Suprapubic skin (tissue), 4 donors: ENCODE data around the gene CPSF4. TPM values are rescaled to one million over a fixed set of nuclear protein-coding genes. Genes with fewer than 3 reads are reported as not detected.
"Not testable (repeated sequence)": the region's sequence is repeated elsewhere in the genome, so short reads cannot be mapped to it uniquely, and the experiment has no call there.

Source experiments
- DNase-seq, 2 donors: peaks; one replicate each; pipeline ENCODE4 v3.0.0-alpha.2; 2019; ENCODE audit warnings: low spot score in 2 of 2
- H3K27ac ChIP-seq: fragments of 200-600 bp; sonication (generic); one replicate; pipeline ENCODE4 v1.5.1; 2019
- H3K27me3 ChIP-seq: fragments of 200-600 bp; sonication (generic); one replicate; pipeline ENCODE4 v1.5.1; 2019
- H3K36me3 ChIP-seq: fragments of 200-600 bp; sonication (generic); one replicate; pipeline ENCODE4 v1.5.1; 2019
- H3K4me1 ChIP-seq: fragments of 200-600 bp; sonication (generic); one replicate; pipeline ENCODE4 v1.5.1; 2019
- H3K4me3 ChIP-seq: fragments of 200-600 bp; sonication (generic); one replicate; pipeline ENCODE4 v1.5.1; 2019; ENCODE audit warnings: mild to moderate bottlenecking
- H3K9me3 ChIP-seq: fragments of 200-600 bp; sonication (generic); one replicate; pipeline ENCODE4 v1.5.1; 2019
- EP300 ChIP-seq: sonication (generic); formaldehyde crosslinking; IDR thresholded peaks from one replicate; pipeline ENCODE4 v1.6.1; 2017; ENCODE audit warnings: antibody characterized with exemption
- POLR2A ChIP-seq, 2 donors: fragments of 450-650 bp; IDR thresholded peaks; one replicate each; pipeline ENCODE4 v1.6.1; 2017; ENCODE audit warnings: antibody characterized with exemption in 2 of 2, mild to moderate bottlenecking in 2 of 2, moderate library complexity in 2 of 2
- POLR2AphosphoS5 ChIP-seq, 3 donors: sonication (generic); formaldehyde crosslinking; IDR thresholded peaks; one replicate each; pipeline ENCODE4 v1.6.1; 2017; ENCODE audit warnings: antibody characterized with exemption in 3 of 3
- WGBS: methylation state at CpG from one replicate; pipeline ENCODE4 v1.1.5; 2018; 5-methylcytosine and 5-hydroxymethylcytosine counted together
- total RNA-seq, 4 donors: library from RNA; depleted of rRNA; stranded (reverse); fragments of >200 nt; gene quantifications; one replicate each; pipeline ENCODE4 v1.1.0, GENCODE V29; 2016
- TF ChIP-seq, protein P1 (sequence below), 2 donors: fragments of 200-600 bp in 1 of 2; fragments of 450-650 bp in 1 of 2; sonication (generic) in 1 of 2; IDR thresholded peaks; one replicate each; pipeline ENCODE4 v1.5.1; 2016 to 2019; ENCODE audit warnings: antibody characterized with exemption in 2 of 2, mild to moderate bottlenecking in 1 of 2, moderate library complexity in 1 of 2

The CPSF4 gene
- total RNA-seq, 4 donors from 2014 or later, result 35.0 to 59.9 (median 41.7) TPM

DNA sequence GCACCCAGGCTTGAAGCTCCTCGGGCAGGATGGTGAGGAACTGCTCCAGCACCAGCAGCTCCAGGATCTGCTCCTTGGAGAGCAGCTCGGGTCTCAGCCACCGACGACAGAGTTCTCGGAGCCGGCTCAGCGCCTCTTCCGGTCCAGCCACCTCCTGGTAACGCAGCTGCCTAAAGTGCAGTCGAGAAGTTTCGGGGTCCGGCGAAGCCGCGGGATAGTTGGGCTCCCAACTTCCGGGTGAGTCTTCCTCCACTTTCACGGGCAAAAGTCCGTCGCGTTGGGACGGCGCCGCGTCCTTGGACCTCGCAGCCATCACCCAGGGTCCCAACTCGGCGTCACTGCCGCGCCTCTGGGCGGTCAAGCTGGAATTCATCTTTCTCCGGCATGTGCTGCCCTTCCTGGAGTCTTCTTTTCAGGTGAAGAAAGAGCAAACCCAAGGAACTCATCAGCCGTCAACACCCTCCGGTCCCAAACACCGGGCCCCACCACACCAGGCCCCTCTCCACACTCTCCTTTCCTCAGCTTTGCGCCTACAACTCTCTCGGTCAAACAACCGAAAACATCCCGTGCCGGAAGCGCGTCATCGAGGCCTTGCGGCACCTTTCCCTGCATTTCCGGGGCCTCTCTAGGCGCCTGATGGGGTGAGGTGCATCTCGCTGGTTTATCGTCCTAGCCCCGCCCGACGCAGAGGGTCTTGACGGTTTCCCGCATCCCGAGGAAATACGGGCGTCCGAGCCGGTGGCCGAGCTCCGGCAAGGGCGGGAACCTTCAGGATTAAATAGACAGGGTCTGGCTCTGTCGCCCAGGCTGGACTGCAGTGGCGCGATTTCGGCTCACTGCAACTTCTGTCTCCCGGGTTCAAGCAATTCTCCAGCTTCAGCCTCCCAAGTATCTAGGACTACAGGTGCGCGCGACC lies 61.2 kb downstream of the CPSF4 start, which contains the start of gene ZNF394:
Gene ZNF394 (minus strand): TSS at position 561 of the 916 bp plus-strand sequence. CDS start 188 bp downstream, at position 373.
- Histone ChIP-seq H3K9me3 (peaks cover 2% of the 10 kb centered on the region), H3K4me3 (peak within 1 kb of the TSS; percentile 94), H3K4me1 (peaks cover 26% of the 10 kb centered on the region), H3K27ac (peak within 1 kb of the TSS; percentile 98), H3K27me3 (no peaks in the 10 kb centered on the region), H3K36me3 (peaks cover 19% of the 10 kb centered on the region)
- peak; percentile 95 to 96 for DNase-seq
- under 1% methylated on average over 45 of the region's 68 CpGs for WGBS
- TF ChIP-seq POLR2AphosphoS5 (IDR thresholded peaks at IDR 0.05) (peak; percentile 43 to 77 (median 76)), EP300 (no peak), POLR2A (IDR thresholded peaks at IDR 0.05) (peak; percentile 74 to 76)
- TF ChIP-seq, protein P1, sequence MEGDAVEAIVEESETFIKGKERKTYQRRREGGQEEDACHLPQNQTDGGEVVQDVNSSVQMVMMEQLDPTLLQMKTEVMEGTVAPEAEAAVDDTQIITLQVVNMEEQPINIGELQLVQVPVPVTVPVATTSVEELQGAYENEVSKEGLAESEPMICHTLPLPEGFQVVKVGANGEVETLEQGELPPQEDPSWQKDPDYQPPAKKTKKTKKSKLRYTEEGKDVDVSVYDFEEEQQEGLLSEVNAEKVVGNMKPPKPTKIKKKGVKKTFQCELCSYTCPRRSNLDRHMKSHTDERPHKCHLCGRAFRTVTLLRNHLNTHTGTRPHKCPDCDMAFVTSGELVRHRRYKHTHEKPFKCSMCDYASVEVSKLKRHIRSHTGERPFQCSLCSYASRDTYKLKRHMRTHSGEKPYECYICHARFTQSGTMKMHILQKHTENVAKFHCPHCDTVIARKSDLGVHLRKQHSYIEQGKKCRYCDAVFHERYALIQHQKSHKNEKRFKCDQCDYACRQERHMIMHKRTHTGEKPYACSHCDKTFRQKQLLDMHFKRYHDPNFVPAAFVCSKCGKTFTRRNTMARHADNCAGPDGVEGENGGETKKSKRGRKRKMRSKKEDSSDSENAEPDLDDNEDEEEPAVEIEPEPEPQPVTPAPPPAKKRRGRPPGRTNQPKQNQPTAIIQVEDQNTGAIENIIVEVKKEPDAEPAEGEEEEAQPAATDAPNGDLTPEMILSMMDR (IDR thresholded peaks at IDR 0.05), result no peak

DNA sequence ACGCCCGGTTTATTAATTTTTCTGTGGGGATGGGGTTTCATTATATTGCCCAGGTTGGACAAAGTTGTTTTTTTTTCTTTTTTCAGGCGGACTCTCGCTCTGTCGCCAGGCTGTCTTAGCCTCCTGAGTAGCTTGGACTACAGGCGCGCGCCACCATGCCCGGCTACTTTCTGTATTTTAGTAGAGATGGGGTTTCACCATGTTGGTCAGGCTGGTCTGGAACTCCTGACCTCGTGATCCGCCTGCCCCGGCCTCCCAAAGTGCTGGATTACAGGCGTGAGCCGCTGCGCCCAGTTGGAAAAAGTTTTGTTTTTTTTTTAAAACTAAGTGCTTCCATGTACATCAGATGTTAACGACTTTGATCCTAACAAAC lies 61.9 kb downstream of the CPSF4 start:
- no peaks in the 10 kb centered on the region for H3K9me3 ChIP-seq
- no peak for DNase-seq
- peak overlapping the region; percentile 94 for H3K4me3 ChIP-seq
- no peaks in the 10 kb centered on the region for H3K27me3 ChIP-seq
- TF ChIP-seq POLR2A (IDR thresholded peaks at IDR 0.05) (no peak), POLR2AphosphoS5 (IDR thresholded peaks at IDR 0.05) (no peak), EP300 (no peak)
- TF ChIP-seq, protein P1 (IDR thresholded peaks at IDR 0.05), result no peak
- peak overlapping the region; percentile 98 for H3K27ac ChIP-seq
- H3K4me1 ChIP-seq, result peaks cover 30% of the 10 kb centered on the region
- 54% methylated on average over 16 of the region's 16 CpGs for WGBS
- H3K36me3 ChIP-seq, result peaks cover 13% of the 10 kb centered on the region

DNA sequence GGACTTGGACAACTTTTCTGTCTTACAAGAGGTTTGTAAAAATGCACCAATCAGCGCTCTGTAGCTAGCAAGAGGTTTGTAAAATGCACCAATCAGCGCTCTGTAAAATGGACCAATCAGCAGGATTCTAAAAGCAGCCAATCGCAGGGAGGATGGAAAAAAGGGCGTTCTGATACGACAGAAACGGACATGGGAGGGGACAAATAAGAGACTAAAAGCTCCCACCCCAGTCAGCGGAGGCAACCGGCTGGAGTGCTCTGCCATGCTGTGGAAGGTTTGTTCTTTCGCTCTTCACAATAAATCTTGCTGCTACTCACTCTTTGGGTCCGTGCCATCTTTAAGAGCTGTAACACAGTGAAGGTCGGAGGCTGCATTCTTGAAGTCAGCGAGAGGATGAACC lies 62.5 kb downstream of the CPSF4 start:
- not testable (repeated sequence) for H3K4me3 ChIP-seq, H3K27ac ChIP-seq

DNA sequence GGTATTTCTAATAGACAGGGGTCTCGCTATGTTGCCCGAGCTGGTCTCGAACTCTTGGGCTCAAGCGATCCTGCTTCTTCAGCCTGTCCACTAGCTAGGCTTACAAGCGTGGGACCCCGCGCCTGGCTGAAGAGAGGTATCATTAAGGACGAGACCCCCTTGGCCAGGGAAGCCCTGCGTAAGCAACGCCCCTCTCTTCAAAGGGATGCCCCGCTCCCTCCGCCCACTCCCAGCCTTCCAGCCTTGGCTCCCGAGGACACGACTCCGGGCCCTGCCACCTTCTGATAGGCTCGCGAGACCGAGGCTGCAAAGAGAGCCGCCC lies 65.5 kb downstream of the CPSF4 start:
- TF ChIP-seq EP300 (no peak), POLR2AphosphoS5 (IDR thresholded peaks at IDR 0.05) (no peak), POLR2A (IDR thresholded peaks at IDR 0.05) (no peak)
- TF ChIP-seq, protein P1 (IDR thresholded peaks at IDR 0.05), result no peak
- WGBS, result 3% methylated on average over 12 of the region's 19 CpGs
- Histone ChIP-seq H3K27me3 (no peaks in the 10 kb centered on the region), H3K36me3 (no peaks in the 10 kb centered on the region), H3K9me3 (no peaks in the 10 kb centered on the region), H3K4me3 (peak overlapping the region; percentile 60), H3K27ac (peak overlapping the region; percentile 82), H3K4me1 (peaks cover 35% of the 10 kb centered on the region)
- peak; percentile 99 to 100 for DNase-seq

More for the DNA sequence above, 62.5 kb downstream of the CPSF4 start:
- DNase-seq, H3K9me3 ChIP-seq, H3K36me3 ChIP-seq, H3K27me3 ChIP-seq: not testable (repeated sequence)
- WGBS, result 92% methylated on average over 12 of the region's 12 CpGs
- peaks cover 37% of the 10 kb centered on the region for H3K4me1 ChIP-seq

DNA sequence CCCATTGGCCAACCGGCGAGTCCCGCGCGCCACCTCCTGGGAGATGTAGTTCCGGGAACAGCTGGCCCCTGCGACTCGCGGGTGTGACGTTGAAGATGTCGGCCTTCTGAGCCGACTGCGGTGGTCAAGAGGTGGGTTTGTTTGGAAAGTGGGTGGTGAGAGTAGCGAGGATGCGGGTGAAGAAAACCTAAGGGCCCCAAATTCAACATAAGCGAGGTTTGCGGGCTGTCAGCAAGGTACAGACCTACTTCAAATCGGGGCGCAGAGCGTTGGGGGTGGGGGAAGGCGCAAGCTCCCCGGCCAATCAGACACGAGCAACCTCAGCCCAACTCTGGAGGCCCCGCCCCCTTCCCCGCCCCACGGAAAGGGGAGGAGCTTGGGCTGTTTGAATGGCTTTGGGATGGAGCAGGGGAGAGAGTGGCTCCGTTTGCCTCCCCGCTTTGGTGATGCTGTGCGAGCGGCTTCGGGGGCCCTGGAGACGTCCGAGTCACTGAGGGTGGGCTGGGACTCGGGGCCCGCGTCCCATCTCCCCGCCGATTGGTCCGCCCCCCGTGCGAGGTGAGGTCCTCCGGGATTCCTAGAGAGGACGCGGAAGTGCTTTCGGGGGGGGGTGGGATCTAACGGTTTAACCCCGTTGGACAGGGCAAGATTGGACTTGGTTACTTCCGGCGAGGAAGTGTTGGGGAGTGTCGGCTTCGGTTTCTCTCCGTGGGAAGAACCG lies 66.0 kb downstream of the CPSF4 start, which contains the start of gene ZKSCAN5:
Gene ZKSCAN5 (plus strand): TSS at position 60 of the 721 bp plus-strand sequence. CDS start 1,383 bp downstream, outside the sequence.
- H3K4me3 ChIP-seq, result peak within 1 kb of the TSS; percentile 60
- no peaks in the 10 kb centered on the region for H3K27me3 ChIP-seq
- peak; percentile 98 to 99 for DNase-seq
- no peaks in the 10 kb centered on the region for H3K9me3 ChIP-seq
- peak in 1 of 2 donors; percentile 47 for TF ChIP-seq POLR2A (IDR thresholded peaks at IDR 0.05)
- TF ChIP-seq, protein P1 (IDR thresholded peaks at IDR 0.05), result no peak
- TF ChIP-seq POLR2AphosphoS5 (IDR thresholded peaks at IDR 0.05), result peak in 2 of 3 donors; percentile 60 to 66
- peak within 1 kb of the TSS; percentile 82 for H3K27ac ChIP-seq
- H3K4me1 ChIP-seq, result peaks cover 35% of the 10 kb centered on the region
- H3K36me3 ChIP-seq, result no peaks in the 10 kb centered on the region
- under 1% methylated on average over 44 of the region's 53 CpGs for WGBS
